ENCODE data around the gene RIN1.
"Not testable (repeated sequence)": the region's sequence is repeated elsewhere in the genome, so short reads cannot be mapped to it uniquely, and the experiment has no call there.

RIN1 gene

GRCh38 chr11:66316849-66317251 lies 19.4 kb downstream of the RIN1 start, which contains the start of gene CD248:
CD248 (minus strand) TSS chr11:66317044; CDS start chr11:66317027, 17 bp downstream.
- DNase-seq = peak; percentile 38

DNA sequence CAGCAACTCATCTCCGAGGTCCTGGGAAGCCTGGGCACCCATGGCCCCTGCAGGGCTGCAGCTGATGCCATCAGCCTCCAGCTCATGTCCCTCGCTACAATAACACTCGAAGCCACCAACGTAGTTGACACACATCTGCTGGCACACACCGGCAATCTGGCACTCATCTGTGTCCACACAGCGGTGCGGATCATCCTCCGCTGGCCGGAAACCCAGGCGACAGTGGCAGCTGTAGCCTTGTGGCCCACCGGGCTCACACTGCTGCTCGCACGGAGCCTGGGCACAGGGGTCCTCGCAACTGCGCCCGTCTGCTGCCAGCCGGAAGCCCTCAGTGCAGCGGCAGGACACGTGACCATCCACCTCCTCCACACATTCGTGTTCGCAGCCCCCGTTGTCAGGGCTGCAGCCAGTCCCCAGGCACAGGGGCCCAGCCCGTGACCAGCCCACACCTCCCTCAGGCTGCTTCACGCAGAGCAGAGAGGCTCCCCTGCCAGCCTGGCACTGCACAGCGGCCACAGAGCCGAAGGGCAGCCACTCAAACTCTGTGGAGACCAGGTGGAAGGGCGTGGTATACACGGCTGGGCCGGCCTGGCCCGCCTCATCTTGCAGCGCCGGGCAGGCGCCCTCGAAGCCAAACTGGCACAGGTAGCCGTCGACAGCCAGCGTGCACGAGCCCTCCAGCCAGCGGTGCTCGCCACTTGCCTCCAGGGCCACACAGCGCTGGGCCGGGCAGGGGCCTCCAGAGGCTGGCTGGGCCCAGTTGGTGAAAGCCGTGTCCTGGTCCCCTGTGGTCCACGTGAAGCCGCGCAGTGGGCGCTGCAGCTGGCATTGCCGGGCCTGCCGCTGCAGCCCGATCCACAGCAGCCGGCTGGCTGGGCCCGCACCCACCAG lies 20.1 kb downstream of the RIN1 start:
- DNase-seq = peak; percentile 29

DNA sequence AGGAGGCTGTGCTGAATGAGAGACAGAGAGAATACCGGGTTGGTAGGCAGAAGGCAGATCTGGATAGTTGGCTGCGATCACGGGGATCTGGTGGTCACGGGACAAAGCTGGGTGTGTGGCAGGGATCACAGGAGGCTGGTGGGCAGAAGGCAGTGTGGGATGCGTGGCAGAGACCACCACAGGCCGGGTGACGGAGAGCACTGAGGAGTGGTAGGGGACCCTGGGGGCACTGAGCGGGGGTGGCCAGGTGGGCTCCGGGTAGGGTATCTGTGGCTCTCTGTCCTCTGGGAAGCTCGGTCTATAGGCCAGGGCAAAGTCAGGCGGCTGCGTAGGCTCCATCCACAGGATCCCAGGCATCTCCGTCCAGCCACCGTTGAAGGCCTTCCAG lies 20.7 kb downstream of the RIN1 start:
- DNase-seq = no peak

- no peak for DNase-seq
Measured at GRCh38 chr11:66314561-66315497, 21.4 kb downstream of the RIN1 start.

GRCh38 chr11:66314186-66314501 lies 22.1 kb downstream of the RIN1 start:
- DNase-seq = no peak

DNA sequence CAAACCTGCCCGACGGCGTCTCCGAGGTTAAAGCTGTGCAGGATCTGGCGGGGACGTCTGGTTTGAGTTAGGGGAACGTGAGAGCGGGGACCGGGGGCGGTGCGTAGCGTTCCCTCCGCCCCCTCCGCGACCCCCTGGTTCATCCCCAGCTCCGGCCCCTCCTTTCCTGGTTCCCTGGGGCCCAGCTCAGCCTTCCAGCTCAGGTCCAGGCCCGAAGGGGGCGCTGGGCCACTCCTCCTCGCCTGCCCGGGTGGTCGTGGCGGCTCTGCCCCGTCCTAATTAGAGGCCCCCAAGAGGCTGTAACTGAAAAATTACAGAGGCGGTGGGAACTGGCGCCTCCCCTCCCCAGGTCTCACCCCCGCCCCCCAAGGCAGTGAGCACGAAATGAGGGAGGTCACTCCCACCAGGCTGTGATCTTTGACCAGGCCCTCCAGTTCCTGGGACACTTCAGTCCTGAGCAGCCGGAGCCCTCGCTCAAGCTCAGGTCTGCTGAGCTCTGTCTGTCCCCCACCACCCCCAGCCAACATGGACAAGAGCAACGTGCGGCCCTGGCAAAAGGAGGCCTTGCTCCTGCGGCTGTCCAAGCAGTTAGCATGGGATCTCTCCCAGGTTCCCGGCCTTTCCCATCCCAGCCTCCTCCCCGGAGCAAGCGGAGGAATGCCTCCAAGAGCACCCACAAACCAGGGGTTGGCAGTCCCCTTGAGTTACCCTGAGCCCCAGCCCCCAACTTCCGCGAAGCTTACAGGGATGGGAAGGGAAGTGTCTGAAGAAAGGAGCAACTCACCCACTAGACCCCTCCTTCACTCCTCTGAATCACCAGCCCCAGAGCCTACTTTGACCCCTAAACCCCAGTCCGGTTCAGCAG lies 22.7 kb downstream of the RIN1 start:
- DNase-seq = no peak

- peak; percentile 95 for DNase-seq
Measured at GRCh38 chr11:66312549-66313320, 23.5 kb downstream of the RIN1 start.

GRCh38 chr11:66311965-66312548 lies 24.2 kb downstream of the RIN1 start:
- peak; percentile 94 for DNase-seq

- DNase-seq = no peak
Measured at GRCh38 chr11:66311470-66311964, 24.7 kb downstream of the RIN1 start.

GRCh38 chr11:66310803-66311440 lies 25.3 kb downstream of the RIN1 start:
- not testable (repeated sequence) for DNase-seq

GRCh38 chr11:66310324-66310723 lies 25.9 kb downstream of the RIN1 start:
- no peak for DNase-seq

DNA sequence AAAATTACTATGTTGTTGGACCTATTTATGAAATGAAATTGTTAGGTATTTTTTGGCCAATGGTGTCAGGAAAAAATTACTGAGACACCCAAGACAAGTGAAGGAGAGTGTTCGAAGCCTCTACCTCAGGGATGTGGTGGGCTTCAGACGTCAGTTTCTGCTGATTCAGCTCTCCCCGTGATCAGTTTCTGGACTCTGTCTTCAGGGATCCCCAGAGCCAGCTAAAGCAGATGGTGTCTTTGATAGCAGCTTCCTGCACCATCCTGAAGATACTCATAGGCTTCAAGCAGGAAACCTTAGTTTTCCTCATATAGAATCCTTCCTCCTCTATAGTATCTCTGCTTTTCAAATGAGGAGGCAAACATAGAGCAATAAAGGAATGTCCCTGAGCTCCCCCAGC lies 26.8 kb downstream of the RIN1 start:
- DNase-seq = no peak

DNA sequence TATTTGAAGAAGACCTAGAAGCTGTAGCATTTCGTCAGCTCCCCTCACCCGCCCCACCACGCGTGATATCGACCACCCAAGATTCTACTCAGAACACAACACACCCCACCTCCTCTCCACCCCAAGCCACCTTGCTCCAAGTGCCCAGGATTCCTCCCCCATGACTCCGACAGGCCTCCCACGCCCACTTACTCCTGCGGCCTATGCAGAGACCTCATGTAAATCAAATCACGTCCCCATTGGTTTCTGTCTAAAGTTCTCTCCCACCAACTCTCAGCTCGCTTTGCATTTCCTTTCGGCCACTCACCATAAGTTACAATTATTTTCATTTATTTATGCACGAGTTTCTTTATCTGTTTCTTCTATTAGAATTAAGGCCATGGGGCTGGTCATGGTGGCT lies 33.6 kb downstream of the RIN1 start:
- DNase-seq = no peak

DNA sequence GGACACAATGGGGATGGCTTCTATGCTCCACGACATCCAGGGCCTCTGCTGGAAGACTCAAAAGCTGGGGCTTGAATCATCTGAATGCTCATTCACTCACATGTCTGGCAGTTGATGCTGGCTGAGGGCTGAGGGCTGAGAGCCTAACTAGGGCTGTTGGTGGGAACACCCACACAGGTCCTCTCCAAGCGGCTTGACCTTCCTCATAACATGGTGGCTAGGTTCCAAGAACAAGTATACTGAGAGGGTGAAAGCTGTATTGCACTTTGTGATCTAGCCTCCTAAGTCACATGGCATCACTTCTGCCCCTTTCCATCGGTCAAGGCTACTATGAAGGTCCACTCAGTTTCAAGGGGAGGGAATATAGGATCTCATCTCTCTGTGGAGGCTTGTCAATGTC lies 37.0 kb downstream of the RIN1 start:
- no peak for DNase-seq

GRCh38 chr11:66297610-66298009 lies 38.6 kb downstream of the RIN1 start:
- DNase-seq = no peak

DNA sequence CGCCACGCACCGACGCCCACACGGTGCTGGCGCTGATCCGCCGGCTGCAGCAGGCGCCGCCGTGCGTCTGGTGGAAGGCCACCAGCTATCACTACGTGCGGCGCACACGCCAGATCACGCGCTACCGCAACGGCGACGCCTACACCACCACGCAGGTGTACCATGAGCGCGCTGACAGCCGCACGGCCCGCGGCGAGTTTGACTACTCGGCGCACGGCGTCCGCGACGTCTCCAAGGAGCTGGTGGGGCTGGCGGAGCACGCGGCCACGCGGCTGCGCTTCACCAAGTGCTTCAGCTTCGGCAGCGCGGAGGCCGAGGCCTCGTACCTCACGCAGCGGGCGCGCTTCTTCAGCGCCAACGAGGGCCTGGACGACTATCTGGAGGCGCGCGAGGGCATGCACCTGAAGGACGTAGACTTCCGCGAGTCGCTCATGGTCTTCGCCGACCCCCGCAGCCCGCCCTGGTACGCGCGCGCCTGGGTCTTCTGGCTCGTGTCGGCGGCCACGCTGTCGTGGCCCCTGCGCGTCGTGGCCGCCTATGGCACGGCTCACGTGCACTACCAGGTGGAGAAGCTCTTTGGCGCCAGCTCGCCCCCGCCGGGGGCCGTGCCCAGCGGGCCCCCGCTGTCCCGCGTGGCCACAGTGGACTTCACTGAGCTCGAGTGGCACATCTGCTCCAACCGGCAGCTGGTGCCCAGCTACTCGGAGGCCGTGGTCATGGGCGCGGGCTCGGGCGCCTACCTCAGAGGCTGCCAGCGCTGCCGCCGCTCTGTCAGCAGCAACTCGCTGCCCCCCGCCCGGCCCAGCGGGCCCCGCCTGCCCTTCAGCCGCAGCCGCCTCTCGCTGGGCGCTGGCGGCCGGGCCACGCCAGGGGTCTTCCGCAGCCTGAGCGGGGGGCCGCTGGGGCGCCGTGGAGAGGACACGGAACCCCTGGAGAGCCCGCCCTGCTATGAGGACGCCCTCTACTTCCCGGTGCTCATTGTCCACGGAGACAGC lies 41.3 kb downstream of the RIN1 start:
- no peak for DNase-seq

DNA sequence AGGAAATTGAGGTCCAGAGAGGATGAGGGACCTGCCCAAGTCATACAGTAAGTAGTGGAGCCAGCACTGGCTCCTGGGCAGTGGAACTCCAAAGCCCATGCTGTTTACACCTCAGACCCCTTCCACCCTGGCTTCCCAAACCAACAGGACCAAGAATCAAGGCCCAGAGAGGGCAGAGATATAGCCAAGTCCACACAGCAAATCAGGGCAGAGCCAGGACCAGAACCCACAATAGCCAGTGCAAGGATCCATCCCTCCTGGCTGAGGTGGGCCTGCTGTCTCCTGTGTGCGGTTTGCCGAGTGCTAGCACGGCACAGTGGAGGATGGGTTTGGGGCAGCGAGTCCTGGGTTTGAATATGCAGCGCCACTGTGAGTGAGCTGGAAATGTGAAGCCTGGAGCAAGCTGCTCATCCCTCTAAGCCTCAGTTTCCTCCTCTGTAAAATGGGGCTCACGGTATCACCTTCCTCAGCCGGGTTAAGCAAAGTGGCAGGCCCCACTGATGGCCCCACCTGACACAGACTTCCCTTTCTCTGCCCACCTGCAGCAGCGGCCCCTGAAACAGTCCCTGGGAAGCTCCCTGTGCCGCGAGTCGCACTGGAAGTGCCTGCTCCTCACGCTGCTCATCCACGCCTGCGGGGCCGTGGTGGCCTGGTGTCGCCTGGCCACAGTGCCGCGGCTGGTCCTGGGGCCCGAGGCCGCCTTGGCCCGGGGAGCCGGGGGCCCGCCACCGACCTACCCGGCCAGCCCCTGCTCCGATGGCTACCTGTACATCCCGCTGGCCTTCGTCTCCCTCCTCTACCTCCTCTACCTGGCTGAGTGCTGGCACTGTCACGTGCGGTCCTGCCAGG lies 42.2 kb downstream of the RIN1 start:
- no peak for DNase-seq

GRCh38 chr11:66293352-66293751 lies 42.9 kb downstream of the RIN1 start:
- DNase-seq = no peak
